ENCODE measurements around the gene PPP6R2.
A peak's percentile ranks its signal among the peaks of the same experiment; 100 is the strongest.
"Not testable (repeated sequence)": the region's sequence is repeated elsewhere in the genome, so short reads cannot be mapped to it uniquely, and the experiment has no call there.

The PPP6R2 gene

DNA sequence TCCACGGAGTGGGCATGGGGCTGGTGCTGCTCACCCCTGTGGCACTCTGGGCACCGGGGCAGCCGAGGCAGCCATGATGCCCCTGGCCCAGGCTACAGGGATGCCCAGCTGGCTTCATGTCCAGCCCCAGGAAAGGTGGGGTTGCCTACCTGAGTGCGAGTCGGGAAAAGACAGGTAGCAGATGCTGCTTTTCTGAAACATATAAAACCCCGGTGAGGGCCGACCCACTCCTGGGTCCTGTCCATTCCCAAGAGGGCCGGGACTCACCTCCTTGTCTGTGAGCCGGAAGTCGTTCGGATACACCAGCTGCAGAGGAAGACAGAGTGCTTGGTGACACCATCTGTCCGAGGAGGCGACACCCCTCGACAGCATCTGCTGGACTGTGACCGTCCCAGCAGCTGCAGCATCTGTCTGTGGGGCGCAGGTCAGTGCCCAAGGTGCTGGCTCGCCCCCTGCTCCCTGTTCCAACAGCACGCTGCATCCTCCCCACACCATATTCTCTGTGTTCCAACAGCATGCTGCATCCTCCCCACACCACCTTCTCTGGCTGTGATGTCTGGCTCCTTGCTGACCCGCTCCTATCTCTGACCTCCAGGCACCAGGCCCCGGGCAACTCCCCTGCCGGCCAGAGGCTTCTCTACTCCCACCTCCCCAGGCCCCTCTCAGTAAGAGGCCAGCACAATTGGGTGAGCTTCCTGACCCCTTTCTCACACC lies 24.3 kb upstream of the PPP6R2 start:
- no peak for DNase-seq

DNA sequence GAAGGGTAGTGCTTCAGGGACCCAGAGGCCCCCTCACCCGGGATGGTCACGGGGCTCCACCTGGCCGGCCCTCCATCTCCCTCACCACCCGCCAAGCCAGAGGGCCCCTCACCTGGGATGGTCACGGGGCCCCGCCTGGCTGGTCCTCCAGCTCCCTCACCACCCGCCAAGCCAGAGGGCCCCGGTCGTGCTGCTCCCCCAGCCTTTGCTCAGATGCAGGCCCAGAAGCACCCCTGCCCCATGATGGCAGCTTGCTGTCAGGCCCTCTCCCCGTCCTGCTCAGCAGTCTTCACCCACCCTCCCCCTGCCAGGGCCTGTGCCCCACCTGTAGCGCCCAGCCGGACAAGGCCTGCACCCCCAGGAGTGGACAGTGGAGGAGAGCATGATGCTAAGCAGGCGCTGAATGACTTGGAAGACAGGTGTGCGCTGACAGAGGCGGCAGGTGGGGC lies 23.6 kb upstream of the PPP6R2 start:
- DNase-seq: no peak

DNA sequence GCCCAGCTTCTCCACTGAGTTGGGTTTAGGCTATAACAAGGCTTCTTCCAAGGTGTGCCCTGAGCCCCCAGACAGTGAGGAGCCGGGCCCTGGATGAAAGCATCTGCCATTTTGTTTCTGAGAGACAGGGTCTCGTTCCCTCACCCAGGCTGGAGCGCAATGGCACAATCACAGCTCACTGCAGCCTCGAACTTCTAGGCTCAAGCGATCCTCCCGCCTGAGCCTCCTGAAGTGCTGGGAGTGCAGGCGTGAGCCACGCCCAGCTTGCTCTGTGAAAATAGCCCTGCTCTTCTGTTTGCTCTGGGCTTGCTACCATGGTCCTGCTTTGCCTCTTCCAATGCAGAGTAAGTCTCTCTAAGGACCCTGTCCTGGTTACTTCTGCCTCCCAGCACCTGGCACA lies 23.0 kb upstream of the PPP6R2 start:
- no peak for DNase-seq

DNA sequence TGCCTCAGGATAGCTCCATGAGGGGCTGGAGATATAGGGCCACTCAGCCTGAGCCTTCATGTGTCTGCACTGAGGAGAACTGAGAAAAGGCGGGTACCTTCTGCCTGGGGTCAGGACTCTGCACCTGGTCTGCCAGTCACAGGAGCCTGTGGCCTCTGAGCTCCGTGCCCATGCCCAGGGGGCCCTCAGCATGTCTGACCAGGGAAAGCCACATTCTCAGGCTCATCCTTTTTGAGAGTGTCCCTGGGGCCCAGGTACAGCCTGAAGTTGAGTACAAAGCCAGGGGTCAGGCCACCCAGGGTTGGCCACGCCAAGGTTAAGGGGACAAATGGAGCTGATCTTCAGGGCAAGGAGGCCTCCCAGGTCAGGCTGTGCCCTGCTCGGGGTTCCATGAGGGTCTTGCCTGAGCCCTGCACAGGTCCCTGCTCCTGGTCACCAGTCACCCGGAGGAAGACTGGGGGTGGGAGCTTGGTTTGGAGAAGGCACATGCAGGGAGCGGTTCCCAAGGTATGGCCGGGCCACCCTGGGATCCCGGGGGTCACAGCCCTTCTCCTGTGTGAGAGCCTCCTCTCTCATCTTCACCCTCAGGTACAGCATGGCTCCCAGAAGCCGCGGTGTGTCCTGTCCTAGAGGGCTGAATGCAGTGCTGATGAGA lies 22.3 kb upstream of the PPP6R2 start:
- no peak for DNase-seq

DNA sequence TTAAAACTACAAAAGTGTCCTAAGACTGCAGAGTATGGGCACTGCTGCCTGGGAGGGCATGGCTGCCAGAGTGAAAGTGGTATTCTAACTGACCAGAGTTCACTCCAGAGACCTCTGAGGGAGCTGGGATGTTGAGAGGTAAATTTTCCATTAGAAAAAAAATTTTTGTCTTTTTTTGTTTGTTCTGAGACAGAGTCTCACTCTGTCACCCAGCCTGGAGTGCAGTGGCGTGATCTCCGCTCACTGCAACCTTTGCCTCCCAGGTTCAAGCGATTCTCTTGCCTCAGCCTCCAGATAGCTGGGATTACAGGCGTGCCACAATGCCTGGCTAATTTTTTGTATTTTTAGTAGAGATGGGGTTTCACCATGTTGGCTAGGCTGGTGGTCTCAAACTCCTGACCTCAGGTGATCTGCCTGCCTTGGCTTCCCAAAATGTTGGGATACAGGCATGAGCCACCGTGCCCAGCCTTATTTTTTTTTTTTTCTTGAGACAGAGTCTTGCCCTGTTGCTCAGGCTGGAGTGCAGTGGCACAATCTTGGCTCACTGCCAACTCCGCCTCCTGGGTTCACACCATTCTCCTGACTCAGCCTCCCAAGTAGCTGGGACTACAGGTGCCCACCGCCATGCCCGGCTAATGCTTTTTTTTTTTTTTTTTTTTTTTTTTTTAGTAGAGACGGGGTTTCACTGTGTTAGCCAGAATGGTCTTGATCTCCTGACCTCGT lies 20.6 kb upstream of the PPP6R2 start:
- DNase-seq: not testable (repeated sequence)

DNA sequence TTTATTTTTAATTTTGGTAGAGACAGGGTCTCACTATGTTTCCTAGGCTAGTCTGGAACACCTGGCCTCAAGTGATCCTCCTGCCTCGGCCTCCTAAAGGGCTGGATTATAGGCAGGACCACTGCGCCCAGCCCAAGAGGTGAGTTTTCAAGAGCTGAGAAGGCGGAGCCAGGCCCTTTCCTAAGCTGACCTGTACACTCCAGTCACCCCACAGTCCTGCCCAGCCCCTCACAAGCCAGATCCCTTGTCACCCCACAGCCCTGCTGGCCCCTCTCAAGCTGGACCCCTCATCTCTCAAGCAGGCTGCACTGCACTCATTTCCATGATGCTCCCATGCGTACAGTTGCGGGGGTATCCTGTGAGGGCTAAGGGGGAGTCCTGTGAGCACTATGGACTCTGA lies 19.2 kb upstream of the PPP6R2 start:
- no peak for DNase-seq

DNA sequence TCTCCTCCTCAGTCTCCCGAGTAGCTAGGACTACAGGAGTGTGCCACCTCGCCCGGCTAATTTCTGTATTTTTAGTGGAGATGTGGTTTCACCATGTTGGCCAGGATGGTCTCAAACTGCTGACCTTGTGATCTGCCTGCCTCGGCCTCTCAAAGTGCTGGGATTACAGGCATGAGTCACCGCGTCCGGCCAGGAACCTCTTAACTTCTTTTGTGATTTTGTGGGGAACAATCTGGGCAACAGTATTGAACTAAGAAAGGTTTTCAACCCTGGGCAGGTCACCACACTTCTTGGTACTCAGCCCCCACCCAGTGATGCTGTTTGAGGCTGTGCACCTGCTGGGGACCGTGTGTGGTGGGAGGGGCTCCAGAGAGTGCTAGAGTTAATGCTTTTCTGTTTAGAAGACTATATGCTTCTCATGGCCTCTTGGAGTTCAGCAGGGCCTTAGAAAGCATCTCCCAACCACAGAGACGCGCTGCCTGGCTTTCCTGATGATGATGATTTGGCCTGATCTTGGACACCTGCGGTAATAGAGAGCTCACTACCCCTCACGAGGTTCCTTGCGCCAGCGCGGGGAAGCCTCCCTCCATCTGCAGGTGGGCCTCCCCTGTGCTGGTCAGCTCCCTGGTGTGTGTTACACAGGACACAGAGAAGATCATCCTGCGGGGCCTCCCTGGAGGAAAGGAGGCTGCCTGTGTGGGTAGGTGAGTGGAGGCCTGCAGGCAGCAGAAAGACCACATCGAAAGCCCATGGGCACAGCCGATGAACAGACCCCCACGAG lies 17.5 kb upstream of the PPP6R2 start:
- DNase-seq: no peak

DNA sequence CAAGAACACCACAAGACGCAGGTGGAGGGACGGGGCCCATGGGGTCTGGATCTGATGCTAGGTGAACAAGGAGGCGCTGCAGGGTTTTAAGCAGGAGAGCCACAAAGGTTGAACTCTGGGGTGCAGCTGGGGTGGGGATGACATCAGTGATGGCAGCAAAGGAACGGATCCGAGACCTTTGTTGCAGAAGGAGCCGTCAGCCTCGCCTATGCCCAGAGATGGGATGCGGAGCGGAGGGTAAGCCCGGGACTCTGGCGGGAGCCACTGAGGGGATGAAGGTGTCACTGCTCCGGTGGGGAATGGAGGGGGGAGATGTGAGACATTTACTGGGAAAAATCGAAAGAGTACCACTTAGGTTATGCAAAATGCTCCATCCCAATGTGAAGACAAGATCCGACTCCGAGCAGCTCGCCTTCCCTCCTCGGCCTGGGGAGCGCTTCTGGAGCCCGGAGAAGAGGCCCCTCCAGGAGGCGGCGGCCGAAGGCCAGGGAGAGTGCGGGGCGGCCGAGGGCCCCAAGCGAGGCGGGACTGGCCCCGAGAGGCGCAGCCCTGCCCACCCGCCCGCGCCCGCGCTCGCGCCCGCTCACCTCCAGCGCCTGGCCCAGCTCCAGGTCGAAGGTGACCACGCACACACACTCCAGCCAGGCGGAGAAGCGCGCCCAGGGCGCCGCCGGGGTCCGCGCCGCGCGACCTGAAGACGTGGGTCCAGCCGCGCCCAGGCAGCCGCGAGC lies 16.7 kb upstream of the PPP6R2 start:
- DNase-seq: no peak

DNA sequence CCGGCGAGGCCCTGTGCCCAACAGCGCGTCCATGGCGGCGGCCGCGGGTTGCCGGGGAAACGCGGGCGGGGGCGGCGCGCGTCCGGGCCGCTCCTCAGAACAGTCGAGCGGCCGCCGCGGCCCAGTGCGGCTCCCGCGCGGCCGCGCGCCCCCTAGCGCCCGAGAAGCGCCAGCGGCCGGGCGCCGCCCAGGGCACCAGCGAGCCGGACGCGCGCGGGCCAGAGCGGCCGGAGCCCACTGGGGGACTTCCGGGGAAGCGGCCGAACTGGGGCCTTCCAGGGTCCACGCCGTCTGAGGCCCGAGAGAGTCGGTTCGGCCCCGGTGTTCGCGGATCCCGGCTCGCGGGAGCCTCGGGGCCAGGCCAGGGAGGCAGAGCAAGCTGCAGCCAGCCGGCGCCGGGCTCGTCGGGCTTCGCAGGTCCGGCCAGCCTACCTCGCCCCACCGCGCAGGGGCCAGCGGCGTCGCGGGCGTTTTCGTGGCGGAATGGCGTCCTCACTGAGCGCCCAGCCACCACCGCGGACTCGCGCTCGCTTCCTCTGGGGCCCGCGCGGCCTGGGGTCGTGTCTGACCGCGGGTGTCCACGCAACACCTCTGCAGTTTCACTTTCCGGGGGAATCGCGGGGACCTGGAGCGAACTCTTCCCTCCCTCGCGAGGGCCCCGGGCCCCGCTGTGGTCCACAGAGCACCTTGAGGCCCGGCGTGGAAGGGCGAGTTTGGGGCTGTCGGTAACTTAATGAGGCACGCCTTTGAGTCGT lies 16.0 kb upstream of the PPP6R2 start, which contains the start of gene DENND6B:
Gene DENND6B, minus strand, starts transcription at position 57 of the 755 bp plus-strand sequence. Its CDS starts 24 bp downstream, at position 33.
- DNase-seq: no peak

DNA sequence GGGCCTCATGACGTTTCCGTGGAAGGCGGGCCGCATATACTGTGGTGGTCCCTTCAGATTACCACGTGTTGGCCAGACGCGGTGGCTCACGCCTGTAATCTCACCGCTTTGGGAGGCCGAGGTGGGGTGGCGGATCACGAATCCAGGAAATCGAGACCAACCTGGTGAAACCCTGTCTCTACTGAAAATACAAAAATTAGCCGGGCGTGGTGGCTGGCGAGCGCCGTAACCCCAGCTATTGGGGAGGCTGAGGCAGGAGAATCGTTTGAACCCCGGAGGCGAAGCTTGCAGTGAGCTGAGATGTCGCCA lies 15.5 kb upstream of the PPP6R2 start:
- no peak for DNase-seq

DNA sequence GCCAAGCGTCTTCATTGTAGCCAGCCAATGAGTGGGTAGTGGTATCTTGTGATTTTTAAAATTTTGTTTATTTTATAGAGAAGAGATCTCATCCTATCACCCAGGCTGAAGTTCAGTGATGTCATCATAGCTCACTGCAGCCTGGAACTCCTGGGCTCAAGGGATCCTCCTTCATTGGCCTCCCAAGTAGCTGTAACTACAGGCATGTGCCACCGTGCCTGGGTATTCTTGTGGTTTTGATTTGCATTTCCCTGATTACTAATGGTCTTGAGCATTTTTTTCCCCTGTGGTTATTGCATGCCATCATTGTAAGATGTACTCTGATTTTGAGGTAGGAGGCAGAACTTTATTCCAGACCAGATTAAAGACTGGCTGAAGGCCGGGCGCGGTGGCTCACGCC lies 13.9 kb upstream of the PPP6R2 start:
- DNase-seq: no peak

DNA sequence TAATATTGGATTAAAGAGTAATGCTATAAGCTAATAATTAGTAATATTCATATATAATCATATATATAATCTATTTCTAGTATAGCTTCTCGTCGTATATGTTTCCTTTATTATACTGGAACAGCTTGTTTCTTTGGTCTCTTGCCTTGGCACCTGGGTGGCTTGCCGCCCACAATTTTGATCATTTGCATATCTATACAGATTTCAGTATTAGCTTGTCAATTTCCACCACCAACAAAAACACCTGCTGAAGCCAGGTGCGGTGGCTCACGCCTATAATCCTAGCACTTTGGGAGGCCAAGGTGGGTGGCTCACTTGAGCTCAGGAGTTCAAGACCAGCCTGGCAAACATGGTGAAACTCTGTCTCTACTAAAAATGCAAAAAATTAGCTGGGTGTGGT lies 8.7 kb upstream of the PPP6R2 start:
- DNase-seq: not testable (repeated sequence)

DNA sequence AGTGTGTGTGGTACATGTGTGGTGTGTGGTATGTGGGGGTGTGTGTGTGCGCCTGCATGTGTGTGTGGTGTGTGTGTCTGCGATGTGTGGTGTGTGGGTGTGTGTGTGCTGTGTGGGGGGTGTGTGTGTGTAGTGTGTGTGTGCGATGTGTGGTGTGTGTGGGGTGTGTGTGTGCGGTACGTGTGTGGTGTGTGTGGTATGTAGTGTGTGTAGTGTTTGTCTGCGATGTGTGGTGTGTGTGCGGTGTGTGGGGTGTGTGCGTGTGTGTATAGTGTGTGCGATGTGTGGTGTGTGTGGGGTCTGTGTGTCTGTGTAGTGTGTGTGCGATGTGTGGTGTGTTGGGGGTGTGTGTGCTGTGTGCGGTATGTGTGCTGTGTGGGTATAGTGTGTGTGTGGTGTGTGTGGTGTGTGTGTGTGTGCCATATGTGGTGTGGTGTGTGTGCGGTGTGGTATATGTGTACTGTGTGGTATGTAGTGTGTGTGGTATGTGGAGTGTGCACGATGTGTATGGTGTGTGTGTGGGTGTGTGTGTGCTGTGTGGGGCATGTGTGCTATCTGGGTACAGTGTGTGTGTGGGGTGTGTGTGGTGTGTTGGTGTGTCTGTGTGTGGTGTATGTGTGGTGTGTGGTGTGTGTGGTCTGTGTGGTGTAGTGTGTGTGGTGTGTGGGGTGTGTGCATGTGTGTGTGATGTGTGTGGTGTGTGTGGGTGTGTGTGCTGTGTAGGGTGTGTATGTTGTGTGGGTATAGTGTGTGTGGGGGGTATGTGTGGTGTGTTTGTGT lies 5.7 kb upstream of the PPP6R2 start:
- no peak for DNase-seq

DNA sequence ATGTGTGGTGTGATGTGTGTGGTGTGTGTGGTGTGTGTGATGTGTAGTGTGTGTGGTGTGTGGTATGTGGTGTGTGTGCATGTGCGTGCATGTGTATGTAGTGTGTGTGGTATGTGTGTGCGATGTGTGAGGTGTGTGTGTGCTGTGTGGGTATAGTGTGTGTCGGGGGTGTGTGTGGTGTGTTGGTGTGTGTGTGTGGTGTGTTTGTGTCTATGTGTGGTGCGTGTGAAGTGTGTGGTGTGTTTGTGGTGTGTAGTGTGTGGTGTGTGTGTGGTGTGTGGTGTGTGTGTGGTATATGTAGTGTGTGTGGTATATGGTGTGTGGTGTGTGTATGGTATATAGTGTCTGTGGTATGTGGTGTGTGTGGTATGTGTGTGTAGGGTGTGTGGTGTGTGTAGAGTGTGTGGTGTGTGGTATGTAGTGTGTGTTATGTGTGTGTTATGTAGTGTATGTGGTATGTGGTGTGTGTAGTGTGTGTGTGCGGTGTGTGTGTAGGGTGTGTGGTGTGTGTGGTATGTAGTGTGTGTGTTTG lies 5.0 kb upstream of the PPP6R2 start:
- DNase-seq: no peak

DNA sequence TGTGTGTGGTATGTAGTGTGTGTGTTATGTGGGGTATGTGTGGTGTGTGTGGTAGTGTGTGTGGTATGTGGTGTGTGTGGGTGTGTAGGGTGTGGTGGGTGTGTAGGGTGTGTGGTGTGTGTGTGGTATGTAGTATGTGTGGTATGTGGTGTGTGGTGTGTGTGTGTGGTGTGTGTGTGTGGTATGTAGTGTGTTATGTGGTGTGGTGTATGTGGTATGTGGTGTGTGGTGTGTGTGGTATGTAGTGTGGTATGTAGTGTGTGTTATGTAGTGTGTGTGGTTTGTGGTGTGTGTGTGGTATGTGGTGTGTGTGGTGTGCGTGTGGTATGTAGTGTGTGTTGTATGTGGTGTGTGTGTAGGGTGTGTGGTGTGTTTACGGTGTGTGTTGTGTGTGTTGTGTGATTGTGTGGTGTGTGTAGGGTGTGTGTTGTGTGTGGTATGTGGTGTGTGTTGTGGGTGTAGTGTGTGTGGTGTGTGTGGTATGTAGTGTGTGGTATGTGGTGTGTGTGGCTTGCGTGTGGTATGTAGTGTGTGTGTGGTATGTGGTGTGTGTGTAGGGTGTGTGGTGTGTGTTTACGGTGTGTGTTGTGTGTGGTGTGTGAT lies 4.2 kb upstream of the PPP6R2 start:
- DNase-seq: no peak

DNA sequence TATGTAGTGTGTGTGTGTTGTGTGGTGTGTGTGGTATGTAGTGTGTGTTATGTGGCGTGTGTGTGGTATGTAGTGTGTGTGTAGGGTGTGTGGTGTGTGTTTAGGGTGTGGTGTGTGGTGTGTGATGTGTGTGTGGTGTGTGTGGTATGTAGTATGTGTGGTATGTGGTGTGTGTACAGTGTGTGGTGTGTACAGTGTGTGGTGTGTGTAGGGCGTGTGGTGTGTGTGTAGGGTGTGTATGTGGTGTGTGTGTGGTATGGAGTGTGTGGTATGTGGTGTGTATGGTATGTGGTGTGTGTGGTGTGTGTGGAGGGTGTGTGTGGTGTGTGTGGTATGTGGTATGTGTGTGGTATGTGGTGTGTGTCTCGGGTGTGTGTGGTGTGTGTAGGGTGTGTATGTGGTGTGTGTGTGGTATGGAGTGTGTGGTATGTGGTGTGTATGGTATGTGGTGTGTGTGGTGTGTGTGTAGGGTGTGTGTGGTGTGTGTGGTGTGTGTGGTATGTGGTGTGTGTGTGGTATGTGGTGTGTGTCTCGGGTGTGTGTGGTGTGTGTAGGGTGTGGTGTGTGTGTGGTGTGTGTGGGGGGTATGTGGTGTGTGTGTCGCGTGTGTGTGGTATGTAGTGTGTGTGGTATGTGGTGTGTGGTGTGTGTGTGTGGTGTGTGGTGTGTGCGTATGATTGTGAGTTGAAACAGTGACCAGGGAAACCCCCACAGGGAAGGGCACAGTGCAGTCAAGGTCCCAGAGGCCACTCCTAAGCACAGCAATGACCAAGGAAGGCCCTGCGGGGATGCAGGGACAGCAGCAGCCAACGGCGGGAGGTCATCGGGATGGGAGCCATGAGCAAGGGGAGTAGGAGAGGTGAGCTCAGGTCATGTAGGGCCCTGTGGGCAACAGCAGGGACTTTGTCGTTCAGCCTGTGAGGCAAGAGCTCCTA lies 2.9 kb upstream of the PPP6R2 start:
- no peak for DNase-seq

DNA sequence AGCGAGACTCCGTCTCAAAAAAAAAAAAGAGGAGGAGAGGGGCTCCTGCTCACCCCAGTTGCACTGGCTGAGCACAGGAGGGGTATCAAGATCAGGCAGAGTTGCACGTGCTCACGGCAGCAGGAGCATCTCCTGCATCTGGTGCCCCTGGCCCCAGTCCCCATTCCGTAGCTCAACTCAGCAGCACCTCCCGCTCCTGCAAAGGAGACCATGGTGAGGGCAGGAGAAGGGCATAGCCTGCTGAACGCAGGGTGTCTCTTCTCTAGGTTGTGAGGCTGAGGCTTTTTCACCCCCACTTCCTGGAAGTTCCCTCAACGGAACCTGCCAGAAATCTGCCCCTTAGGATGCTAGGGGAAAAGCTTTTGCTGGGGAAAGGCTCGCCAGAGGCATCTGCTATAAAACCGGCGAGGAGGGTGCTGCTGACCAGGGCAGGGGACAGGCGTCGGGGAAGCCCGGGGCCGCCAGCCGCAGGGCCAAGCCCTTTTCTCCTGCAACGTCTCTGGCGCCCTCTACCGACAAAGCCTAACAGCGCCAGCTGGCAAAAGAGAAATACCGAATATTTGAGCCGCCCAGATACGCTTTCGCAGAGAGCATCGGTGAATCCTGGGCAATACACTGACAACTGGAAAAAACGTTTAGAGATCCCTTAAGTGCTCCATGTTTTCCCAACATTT lies 1.0 kb upstream of the PPP6R2 start:
- peak; percentile 26 for DNase-seq

DNA sequence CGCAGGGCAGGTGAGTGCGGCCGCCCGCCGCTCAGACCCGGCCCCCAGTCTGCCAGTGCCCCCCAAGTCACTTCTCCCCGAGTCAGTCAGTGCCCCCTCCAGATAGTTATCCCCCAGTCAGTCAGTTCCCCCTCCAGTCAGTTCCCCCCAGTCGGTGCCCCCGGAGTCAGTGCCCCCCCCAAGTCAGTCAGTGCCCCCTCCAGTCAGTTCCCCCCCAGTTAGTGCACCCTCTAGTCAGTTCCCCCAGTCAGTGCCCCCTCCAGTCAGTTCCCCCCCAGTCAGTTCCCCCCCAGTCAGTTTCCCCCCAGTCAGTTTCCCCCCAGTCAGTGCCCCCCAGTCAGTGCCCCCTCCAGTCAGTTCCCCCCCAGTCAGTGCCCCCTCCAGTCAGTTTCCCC lies 411 bp downstream of the PPP6R2 start:
- no peak for DNase-seq

DNA sequence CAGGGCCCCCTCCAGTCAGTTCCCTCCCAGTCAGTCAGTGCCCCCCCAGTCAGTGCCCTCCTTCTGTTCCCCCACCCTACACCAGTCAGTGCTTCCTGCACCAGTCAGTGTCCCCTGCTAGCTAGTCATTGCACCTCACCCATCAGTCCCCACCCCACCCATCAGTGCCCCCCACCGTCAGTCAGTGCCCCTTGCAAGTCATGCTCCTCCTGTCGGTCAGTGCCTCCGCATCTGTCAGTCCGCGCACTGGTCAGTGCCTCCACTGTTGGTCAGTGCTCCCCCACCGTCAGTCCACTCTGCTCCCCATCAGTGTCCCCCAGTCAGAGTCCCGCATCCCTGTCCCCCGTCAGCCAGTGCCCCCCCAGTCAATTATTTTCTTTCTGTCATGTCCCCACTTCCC lies 3.3 kb downstream of the PPP6R2 start:
- no peak for DNase-seq

Data from DMS 273 treated with DMSO at 0.1 percent for 48 hours (cell line).